OCI-LY3 (cell line): ENCODE results near the gene GJC2.
"Not testable (repeated sequence)": the region's sequence is repeated elsewhere in the genome, so short reads cannot be mapped to it uniquely, and the experiment has no call there.

ENCODE experiments used
- EZH2phosphoT487 ChIP-seq: fragments of 200-600 bp; shearing (Covaris generic); IDR thresholded peaks from 2 replicates; pipeline ENCODE4 v1.6.1; 2018; ENCODE audit warnings: antibody characterized with exemption, mixed run types, low read depth
- TF ChIP-seq, protein P1 (sequence below): fragments of 200-600, 300-600 bp; sonication (generic); IDR thresholded peaks from 2 replicates; pipeline ENCODE4 v1.5.1; 2014; ENCODE audit warnings: antibody characterized with exemption, low read length, low read depth

DNA sequence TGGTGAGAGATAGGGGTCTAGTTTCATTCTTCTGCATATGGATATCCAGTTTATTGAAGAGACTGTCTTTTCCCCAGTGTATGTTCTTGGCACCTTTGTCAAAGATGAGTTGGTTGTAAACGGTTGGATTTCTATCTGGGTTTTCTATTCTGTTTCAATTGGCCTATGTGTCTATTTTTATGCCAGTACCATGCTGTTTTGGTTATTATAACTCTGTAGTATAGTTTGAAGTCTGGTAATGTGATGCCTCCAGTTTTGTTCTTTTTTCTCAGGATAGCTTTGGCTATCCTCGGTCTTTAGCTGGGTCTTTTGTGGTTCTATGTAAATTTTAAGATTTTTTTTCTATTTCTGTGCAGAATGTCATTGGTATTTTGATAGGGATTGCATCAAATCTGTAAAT is 38.5 kb downstream of the GJC2 start:
- TF ChIP-seq, protein P1, sequence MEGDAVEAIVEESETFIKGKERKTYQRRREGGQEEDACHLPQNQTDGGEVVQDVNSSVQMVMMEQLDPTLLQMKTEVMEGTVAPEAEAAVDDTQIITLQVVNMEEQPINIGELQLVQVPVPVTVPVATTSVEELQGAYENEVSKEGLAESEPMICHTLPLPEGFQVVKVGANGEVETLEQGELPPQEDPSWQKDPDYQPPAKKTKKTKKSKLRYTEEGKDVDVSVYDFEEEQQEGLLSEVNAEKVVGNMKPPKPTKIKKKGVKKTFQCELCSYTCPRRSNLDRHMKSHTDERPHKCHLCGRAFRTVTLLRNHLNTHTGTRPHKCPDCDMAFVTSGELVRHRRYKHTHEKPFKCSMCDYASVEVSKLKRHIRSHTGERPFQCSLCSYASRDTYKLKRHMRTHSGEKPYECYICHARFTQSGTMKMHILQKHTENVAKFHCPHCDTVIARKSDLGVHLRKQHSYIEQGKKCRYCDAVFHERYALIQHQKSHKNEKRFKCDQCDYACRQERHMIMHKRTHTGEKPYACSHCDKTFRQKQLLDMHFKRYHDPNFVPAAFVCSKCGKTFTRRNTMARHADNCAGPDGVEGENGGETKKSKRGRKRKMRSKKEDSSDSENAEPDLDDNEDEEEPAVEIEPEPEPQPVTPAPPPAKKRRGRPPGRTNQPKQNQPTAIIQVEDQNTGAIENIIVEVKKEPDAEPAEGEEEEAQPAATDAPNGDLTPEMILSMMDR, result not testable (repeated sequence)
- not testable (repeated sequence) for TF ChIP-seq EZH2phosphoT487
